Sigmoid colon (tissue), 4 donors: Measurements from ENCODE around the gene KCNJ1.

ENCODE experiments used
- CTCF ChIP-seq, 4 experiments: fragments of 450-650 bp in 3 of 4; fragments of 200-600 bp in 1 of 4; IDR thresholded peaks; one replicate each; pipeline ENCODE4 v1.5.1; 2016 to 2019; ENCODE audit warnings: antibody characterized with exemption in 4 of 4, mild to moderate bottlenecking in 3 of 4, moderate library complexity in 2 of 4
- EP300 ChIP-seq, 4 donors: sonication (generic); formaldehyde crosslinking; IDR thresholded peaks; one replicate each; pipeline ENCODE4 v1.6.1; 2017; ENCODE audit warnings: antibody characterized with exemption in 4 of 4
- POLR2A ChIP-seq, 2 donors: fragments of 450-650 bp; IDR thresholded peaks; one replicate each; pipeline ENCODE4 v1.6.1; 2016; ENCODE audit warnings: antibody characterized with exemption in 2 of 2, mild to moderate bottlenecking in 2 of 2, moderate library complexity in 2 of 2

GRCh38 chr11:128796270-128796669, 70.8 kb downstream of the KCNJ1 start:
- TF ChIP-seq CTCF (IDR thresholded peaks at IDR 0.05) (no peak), POLR2A (IDR thresholded peaks at IDR 0.05) (no peak), EP300 (IDR thresholded peaks at IDR 0.05) (no peak)
